HepG2 (cell line): Measurements from ENCODE around the gene CMPK1. TPM values are rescaled to one million over a fixed set of nuclear protein-coding genes. Genes with fewer than 3 reads are reported as not detected.

Experiments
- CERS6 ChIP-seq: sonication (generic); formaldehyde crosslinking; IDR thresholded peaks from 2 replicates; pipeline ENCODE4 v1.5.0; 2020; ENCODE audit warnings: missing genetic modification reagents
- MED13 ChIP-seq: sonication (generic); formaldehyde crosslinking; IDR thresholded peaks from 2 replicates; pipeline ENCODE4 v1.5.0; 2020; ENCODE audit warnings: missing genetic modification reagents
- MLXIP ChIP-seq: sonication (generic); formaldehyde crosslinking; IDR thresholded peaks from 2 replicates; pipeline ENCODE4 v1.9.0; 2021; ENCODE audit warnings: missing genetic modification reagents, borderline replicate concordance
- RFXAP ChIP-seq: sonication (generic); formaldehyde crosslinking; IDR thresholded peaks from 2 replicates; pipeline ENCODE4 v1.4.0; 2020; ENCODE audit warnings: missing genetic modification reagents, borderline replicate concordance
- SP4 ChIP-seq: sonication (generic); formaldehyde crosslinking; IDR thresholded peaks from 2 replicates; pipeline ENCODE4 v1.8.1; 2023; ENCODE audit warnings: mild to moderate bottlenecking, missing genetic modification reagents
- SRSF4 ChIP-seq: fragments of 200-400 bp; formaldehyde crosslinking; IDR thresholded peaks from one replicate; pipeline ENCODE4 v1.6.1; 2018; ENCODE audit warnings: mild to moderate bottlenecking, low read depth, low read length, moderate library complexity; ENCODE audit not compliant: poor library complexity, severe bottlenecking
- ZBED4 ChIP-seq: sonication (generic); formaldehyde crosslinking; IDR thresholded peaks from 2 replicates; pipeline ENCODE4 v1.4.0; 2020; ENCODE audit warnings: missing genetic modification reagents, borderline replicate concordance
- ZBTB26 ChIP-seq: IDR thresholded peaks from 2 replicates; pipeline ENCODE4 v1.6.1; 2016; ENCODE audit warnings: missing compliant biosample characterization, missing genetic modification reagents, borderline replicate concordance
- ZNF597 ChIP-seq: sonication (generic); formaldehyde crosslinking; IDR thresholded peaks from 2 replicates; pipeline ENCODE4 v1.5.0; 2020; ENCODE audit warnings: missing genetic modification reagents
- ZNF713 ChIP-seq: sonication (generic); formaldehyde crosslinking; IDR thresholded peaks from 2 replicates; pipeline ENCODE4 v1.4.0; 2020; ENCODE audit warnings: mild to moderate bottlenecking, missing genetic modification reagents
- ZNF775 ChIP-seq: sonication (generic); formaldehyde crosslinking; IDR thresholded peaks from 2 replicates; pipeline ENCODE4 v1.4.0; 2020; ENCODE audit warnings: missing genetic modification reagents, mild to moderate bottlenecking, moderate library complexity, borderline replicate concordance
- ZNF790 ChIP-seq: sonication (generic); formaldehyde crosslinking; IDR thresholded peaks from 2 replicates; pipeline ENCODE4 v1.8.0; 2022; ENCODE audit warnings: missing genetic modification reagents, mild to moderate bottlenecking, borderline replicate concordance
- polyA plus RNA-seq, 8 experiments: library from polyadenylated mRNA; depleted of rRNA in 3 of 8; stranded (reverse) in 7 of 8; unstranded in 1 of 8; fragments of >200 nt; fragmentation: Illumina TruSeq in 4 of 8; extraction: Trizol in 4 of 8; gene quantifications; 2 replicates each; pipeline versions ENCODE4 v1.2.1 to v1.2.3, GENCODE V29; 2011 to 2016; ENCODE audit warnings: low read depth in 4 of 8, missing spikeins in 1 of 8, mixed read lengths in 1 of 8; ENCODE audit not compliant: insufficient read depth in 1 of 8
- total RNA-seq, 5 experiments: library from RNA; depleted of rRNA; stranded (reverse); fragments of >200 nt; fragmentation: Illumina TruSeq; extraction: Trizol; gene quantifications; 2 replicates each; pipeline ENCODE4 v1.2.3, GENCODE V29; 2016; ENCODE audit warnings: low read depth in 1 of 5
- TF ChIP-seq, protein P1 (sequence below): sonication (generic); formaldehyde crosslinking; IDR thresholded peaks from 2 replicates; pipeline ENCODE4 v1.4.0; 2020; ENCODE audit warnings: missing genetic modification reagents
- TF ChIP-seq, protein P2 (sequence below): sonication (generic); IDR thresholded peaks from 2 replicates; pipeline ENCODE4 v1.6.1; 2016; ENCODE audit warnings: low read depth, borderline replicate concordance

The CMPK1 gene
- total and polyA plus RNA-seq, 2 of the 13 experiments (the other 11 are each of a cell fraction or from before 2014, with no cell fraction given): 38.3 to 92.0 TPM

DNA sequence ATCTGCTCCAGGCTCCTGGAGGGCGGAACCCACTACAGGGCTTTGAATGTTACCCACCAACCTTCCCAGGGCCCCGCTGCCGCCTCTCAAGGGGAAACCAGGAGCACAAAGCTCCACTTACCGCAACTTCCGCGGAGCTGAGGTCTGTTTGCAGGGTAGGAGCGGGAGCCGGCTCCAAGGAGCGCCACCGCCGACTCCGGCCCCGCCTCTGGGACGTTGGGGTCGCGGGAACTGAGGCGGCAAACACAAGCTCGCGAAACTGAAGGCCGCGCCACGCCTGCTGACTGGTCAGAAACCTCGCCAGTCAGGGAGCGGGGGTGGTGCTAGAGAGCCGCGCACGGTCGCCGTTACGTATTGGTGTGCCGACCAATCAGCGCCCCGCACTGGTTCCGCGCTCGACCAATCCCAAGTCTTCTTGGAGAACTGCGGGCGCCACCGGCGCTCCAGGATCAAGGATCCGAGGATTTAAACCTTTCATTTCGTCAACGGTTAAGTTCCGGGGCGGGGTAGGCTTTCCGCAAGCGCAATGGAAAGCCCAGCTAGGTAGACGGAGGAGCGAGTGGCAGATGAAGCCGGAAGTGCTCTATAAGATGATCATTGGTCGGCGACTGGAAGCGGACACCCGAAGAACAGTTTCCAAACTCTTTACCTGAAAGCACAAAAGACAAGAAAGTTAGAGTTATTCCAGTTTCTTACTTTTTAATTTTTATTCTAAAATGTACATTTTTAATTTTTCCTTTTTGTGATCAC is 19.5 kb upstream of the CMPK1 start, which contains the start of gene STIL (continued):
- TF ChIP-seq CERS6 (CRISPR knock-in tag): no peak
- TF ChIP-seq, protein P1, sequence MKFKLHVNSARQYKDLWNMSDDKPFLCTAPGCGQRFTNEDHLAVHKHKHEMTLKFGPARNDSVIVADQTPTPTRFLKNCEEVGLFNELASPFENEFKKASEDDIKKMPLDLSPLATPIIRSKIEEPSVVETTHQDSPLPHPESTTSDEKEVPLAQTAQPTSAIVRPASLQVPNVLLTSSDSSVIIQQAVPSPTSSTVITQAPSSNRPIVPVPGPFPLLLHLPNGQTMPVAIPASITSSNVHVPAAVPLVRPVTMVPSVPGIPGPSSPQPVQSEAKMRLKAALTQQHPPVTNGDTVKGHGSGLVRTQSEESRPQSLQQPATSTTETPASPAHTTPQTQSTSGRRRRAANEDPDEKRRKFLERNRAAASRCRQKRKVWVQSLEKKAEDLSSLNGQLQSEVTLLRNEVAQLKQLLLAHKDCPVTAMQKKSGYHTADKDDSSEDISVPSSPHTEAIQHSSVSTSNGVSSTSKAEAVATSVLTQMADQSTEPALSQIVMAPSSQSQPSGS: no peak
- no peak for TF ChIP-seq ZNF790 (CRISPR knock-in tag)
- TF ChIP-seq RFXAP: peak; percentile 76
- no peak for TF ChIP-seq ZBTB26 (CRISPR knock-in tag)
- TF ChIP-seq SP4 (CRISPR knock-in tag): peak; percentile 89
- 0 out of 2 replicates have a peak, but pooled peaks have one; percentile 47 for TF ChIP-seq ZNF713
- no peak for TF ChIP-seq MLXIP (CRISPR knock-in tag)
- no peak for TF ChIP-seq ZNF775 (CRISPR knock-in tag)
- TF ChIP-seq ZNF597 (CRISPR knock-in tag): no peak
- no peak for TF ChIP-seq SRSF4
- TF ChIP-seq, protein P2, sequence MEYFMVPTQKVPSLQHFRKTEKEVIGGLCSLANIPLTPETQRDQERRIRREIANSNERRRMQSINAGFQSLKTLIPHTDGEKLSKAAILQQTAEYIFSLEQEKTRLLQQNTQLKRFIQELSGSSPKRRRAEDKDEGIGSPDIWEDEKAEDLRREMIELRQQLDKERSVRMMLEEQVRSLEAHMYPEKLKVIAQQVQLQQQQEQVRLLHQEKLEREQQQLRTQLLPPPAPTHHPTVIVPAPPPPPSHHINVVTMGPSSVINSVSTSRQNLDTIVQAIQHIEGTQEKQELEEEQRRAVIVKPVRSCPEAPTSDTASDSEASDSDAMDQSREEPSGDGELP: peak; percentile 18; the same call in 1 of the 2 replicates
- TF ChIP-seq MED13 (CRISPR knock-in tag): 0 out of 2 replicates have a peak, but pooled peaks have one; percentile 42
- TF ChIP-seq ZBED4 (CRISPR knock-in tag): no peak
